Subcutaneous adipose tissue (tissue), 4 donors: Measurements from ENCODE around the gene LAMA3. TPM values are rescaled to one million over a fixed set of nuclear protein-coding genes. Genes with fewer than 3 reads are reported as not detected.

Source experiments
- CTCF ChIP-seq: fragments of 450-650 bp; IDR thresholded peaks from one replicate; pipeline ENCODE4 v1.5.1; 2016; ENCODE audit warnings: low read depth, mild to moderate bottlenecking, control low read depth, antibody characterized with exemption, moderate library complexity
- total RNA-seq, 4 donors: library from RNA; depleted of rRNA; stranded (reverse); fragments of >200 nt; gene quantifications; one replicate each; pipeline ENCODE4 v1.1.0, GENCODE V29; 2016

Gene LAMA3
- total RNA-seq, 4 donors from 2014 or later: 23.3 to 34.9 (median 28.4) TPM

- no peak for TF ChIP-seq CTCF
Measured at GRCh38 chr18:23888881-23889280, 199.6 kb downstream of the LAMA3 start.

- no peak for TF ChIP-seq CTCF
Measured at GRCh38 chr18:23889907-23890306, 200.7 kb downstream of the LAMA3 start.

DNA sequence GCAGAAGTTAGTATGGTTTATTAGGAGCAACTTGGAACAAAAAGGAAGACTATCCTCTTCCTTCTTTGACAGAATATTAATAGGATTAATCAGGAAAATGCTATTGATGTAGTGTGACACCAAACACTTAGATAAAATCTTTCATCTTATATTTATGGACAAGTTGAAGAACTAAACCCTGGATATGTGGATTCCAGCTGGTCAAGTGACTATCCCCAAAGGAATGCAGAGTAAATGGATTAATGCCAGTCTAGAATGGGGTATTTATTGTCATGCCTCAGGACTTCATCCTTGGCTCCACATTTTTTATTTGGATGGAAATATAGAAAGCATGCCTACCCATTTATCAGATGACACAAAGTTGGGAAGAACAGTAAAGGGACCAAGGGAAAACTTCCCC, 201.3 kb downstream of the LAMA3 start:
- TF ChIP-seq CTCF: no peak

DNA sequence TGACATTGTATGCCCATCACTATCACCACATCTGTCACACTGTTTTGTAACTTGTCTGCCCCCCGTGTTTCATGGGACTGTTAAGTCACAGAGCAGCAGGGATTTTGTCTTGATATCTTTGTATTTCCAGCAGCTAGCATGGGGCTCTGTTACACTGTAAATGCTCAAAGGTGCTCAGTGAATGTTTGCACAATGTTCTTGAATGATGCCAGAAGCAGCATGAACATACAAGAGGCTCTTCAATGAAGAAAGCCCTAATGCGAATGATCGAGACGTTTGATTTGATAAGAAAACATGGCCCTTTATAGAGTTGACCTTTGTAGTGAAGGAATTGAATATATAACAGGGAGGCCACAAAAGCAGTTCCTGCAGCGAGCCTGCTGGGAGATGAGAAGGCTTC, 204.4 kb downstream of the LAMA3 start:
- TF ChIP-seq CTCF: no peak

GRCh38 chr18:23894661-23895175, 205.5 kb downstream of the LAMA3 start:
- TF ChIP-seq CTCF: no peak

GRCh38 chr18:23897291-23897690, 208.0 kb downstream of the LAMA3 start:
- TF ChIP-seq CTCF: no peak

DNA sequence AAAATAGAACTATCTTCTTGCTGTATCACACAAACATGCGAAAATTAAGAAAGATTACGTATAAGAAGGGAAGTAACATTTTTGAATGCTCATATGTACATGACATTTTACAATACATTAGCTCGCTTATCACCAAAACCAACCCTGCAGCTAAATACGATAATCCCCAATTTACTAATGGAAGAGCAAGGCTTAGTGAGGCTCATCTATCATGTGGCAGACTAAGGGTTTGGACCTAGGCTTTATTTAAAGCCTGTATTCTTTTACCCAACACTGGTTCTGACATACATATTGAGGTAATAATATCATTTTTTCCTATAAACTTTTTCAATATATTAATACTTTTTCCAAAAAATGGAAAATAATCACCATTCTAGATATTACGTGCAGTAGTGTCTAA, 208.5 kb downstream of the LAMA3 start:
- TF ChIP-seq CTCF: no peak

DNA sequence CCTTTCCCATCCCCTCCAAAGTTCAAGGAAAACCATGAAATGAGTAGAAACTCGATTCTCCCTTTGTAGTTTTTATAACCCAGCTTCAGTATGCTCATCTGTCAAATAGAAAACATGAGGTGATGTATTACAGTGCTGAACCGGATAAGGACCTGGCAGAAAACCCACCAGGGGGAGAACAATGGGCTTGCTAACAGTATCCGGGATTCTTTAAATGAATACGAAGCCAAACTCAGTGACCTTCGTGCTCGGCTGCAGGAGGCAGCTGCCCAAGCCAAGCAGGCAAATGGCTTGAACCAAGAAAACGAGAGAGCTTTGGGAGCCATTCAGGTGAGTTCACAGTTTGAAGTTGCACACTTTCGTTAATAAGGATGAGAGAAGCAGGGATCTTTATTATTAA, 211.7 kb downstream of the LAMA3 start:
- no peak for TF ChIP-seq CTCF
